ENCODE results near the gene SYNGR3.

The SYNGR3 gene

DNA sequence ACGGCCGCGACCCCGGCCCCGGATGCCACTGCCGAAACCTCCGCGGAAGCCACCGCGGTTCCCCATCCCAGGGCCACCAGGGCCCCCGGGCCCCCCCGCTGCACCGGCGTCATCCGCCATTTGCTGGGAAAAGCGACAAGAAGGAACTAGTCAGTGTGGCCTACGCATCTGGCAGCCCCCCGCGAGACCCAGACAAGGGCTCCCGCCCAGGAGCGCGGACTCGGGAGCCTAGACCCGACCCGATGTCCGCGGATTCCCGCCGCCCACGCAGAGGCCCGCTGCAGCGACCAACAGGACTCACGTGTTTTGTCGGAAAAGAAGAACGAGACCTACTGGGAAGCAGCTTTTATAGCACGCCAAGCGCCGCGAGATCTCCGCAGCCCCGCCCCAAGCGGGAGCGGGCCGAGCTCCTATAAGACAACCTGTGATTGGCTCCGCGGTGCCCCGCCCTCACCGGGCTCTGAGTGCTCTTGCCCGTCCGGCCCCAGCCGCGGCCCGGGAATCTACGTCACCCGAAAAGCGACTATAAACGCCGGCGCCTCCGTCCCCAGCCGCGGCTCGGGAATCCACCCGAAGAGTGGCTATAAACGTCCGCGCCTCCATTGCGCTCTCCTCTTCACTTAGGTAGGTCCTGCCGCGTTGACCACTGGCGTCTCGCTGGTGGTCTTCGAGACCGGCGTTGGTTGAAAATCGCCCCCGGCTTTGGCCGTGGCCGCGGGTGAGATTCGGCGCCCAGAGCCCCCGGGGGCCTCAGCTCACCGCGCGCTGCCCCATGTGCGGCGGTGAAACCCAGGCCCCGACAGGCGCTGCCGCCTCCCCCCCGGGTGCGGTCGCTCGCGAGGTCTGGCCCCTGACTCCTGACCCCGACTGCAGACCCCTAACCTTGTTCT lies 25.0 kb upstream of the SYNGR3 start, which contains the start of gene RPS2:
TSS of gene RPS2 (minus strand) at position 321 of the 890 bp plus-strand sequence. CDS start at position 120, 201 bp downstream.
- Mint-ChIP-seq H3K27me3 (ENCODE audit: low read depth, poor library complexity) (peaks cover 5% of the 10 kb centered on the region), H3K4me1 (peaks cover 49% of the 10 kb centered on the region), H3K27ac (peak within 1 kb of the TSS; percentile 99), H3K36me3 (ENCODE audit: low read depth) (peaks cover 25% of the 10 kb centered on the region), H3K9me3 (no peaks in the 10 kb centered on the region), H3K4me3 (peak within 1 kb of the TSS; percentile 97)
- DNase-seq = peak; percentile 99
- TF ChIP-seq, protein P1, sequence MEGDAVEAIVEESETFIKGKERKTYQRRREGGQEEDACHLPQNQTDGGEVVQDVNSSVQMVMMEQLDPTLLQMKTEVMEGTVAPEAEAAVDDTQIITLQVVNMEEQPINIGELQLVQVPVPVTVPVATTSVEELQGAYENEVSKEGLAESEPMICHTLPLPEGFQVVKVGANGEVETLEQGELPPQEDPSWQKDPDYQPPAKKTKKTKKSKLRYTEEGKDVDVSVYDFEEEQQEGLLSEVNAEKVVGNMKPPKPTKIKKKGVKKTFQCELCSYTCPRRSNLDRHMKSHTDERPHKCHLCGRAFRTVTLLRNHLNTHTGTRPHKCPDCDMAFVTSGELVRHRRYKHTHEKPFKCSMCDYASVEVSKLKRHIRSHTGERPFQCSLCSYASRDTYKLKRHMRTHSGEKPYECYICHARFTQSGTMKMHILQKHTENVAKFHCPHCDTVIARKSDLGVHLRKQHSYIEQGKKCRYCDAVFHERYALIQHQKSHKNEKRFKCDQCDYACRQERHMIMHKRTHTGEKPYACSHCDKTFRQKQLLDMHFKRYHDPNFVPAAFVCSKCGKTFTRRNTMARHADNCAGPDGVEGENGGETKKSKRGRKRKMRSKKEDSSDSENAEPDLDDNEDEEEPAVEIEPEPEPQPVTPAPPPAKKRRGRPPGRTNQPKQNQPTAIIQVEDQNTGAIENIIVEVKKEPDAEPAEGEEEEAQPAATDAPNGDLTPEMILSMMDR (IDR thresholded peaks at IDR 0.05) = no peak

DNA sequence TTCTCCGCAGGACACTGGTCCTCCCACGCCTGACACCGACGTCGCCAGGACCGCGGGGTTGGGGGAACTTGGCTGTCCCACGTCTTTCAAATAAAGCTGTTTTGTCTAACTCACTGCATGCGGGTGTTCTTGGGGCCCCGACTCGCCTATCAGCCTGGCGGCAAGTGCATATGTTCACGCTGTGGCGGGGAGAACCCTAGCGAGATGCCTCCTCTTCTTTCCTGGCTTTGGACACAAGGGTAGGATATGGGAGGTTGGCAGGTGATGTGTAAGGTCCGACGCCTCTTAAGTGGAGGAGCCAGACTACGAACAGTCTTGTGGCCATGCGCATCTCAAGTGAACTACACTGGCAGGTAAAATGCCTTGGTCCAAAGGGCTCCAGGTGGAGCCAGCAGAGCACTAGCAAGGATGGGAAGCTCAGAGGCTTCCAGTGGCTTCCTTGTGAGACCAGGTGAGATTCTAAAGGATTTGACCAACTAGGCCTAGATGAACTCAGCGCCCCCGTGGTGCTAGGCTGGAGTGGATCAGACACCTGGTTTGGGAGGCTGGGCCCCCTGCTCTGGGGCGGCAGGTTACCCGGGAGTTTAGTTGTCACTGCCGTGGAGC lies 24.3 kb upstream of the SYNGR3 start:
- TF ChIP-seq, protein P1 (IDR thresholded peaks at IDR 0.05) = no peak
- H3K27me3 Mint-ChIP-seq (ENCODE audit: low read depth, poor library complexity) = peaks cover 5% of the 10 kb centered on the region
- no peaks in the 10 kb centered on the region for H3K9me3 Mint-ChIP-seq
- H3K4me3 Mint-ChIP-seq = peak overlapping the region; percentile 97
- H3K27ac Mint-ChIP-seq = peak overlapping the region; percentile 95
- peaks cover 25% of the 10 kb centered on the region for H3K36me3 Mint-ChIP-seq (ENCODE audit: low read depth)
- DNase-seq = no peak
- H3K4me1 Mint-ChIP-seq = peaks cover 43% of the 10 kb centered on the region

- Mint-ChIP-seq H3K9me3 (no peaks in the 10 kb centered on the region), H3K36me3 (ENCODE audit: low read depth) (peaks cover 20% of the 10 kb centered on the region), H3K4me3 (peak within 1 kb of the TSS; percentile 97), H3K27ac (peak within 1 kb of the TSS; percentile 59), H3K4me1 (peaks cover 41% of the 10 kb centered on the region), H3K27me3 (ENCODE audit: low read depth, poor library complexity) (peaks cover 5% of the 10 kb centered on the region)
- DNase-seq = no peak
- TF ChIP-seq, protein P1 (IDR thresholded peaks at IDR 0.05) = no peak
Measured at GRCh38 chr16:1966460-1966859, 23.3 kb upstream of the SYNGR3 start, which contains the start of gene RNF151. Gene RNF151 (plus strand): TSS chr16:1966856. CDS start chr16:1966882, 26 bp downstream.

DNA sequence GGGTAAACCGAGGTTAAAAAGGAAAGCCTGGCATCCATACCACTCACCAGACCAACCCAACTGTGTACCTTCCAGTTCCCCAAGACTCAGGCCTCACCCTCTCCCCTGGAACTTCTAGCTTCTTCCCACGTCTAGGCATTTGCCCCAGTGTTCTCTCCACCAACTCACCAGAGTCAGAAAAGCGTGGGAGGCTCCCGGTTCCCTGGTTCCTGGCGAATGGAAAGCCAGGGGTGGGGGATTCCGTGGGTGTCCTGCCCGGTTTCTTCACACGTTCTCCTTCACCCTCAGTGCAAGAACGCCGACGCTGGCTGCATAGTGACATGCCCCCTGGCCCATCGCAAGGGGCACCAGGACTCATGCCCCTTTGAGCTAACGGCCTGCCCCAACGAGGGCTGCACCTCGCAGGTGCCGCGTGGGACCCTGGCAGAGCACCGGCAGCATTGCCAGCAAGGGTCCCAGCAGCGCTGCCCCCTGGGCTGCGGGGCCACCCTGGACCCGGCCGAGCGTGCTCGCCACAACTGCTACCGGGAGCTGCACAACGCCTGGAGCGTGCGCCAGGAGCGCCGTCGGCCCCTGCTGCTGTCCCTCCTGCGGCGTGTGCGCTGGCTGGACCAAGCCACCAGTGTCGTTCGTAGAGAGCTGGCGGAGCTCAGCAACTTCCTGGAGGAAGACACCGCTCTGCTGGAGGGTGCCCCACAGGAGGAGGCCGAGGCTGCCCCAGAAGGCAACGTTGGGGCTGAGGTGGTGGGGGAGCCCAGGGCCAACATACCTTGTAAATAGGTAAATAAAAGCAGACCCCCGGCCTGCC lies 21.4 kb upstream of the SYNGR3 start:
- H3K4me3 Mint-ChIP-seq = no peak overlapping the region
- H3K9me3 Mint-ChIP-seq = no peaks in the 10 kb centered on the region
- peaks cover 9% of the 10 kb centered on the region for H3K36me3 Mint-ChIP-seq (ENCODE audit: low read depth)
- H3K27me3 Mint-ChIP-seq (ENCODE audit: low read depth, poor library complexity) = peaks cover 8% of the 10 kb centered on the region
- peaks cover 35% of the 10 kb centered on the region for H3K4me1 Mint-ChIP-seq
- no peak overlapping the region for H3K27ac Mint-ChIP-seq
- TF ChIP-seq, protein P1 (IDR thresholded peaks at IDR 0.05) = no peak
- no peak for DNase-seq

DNA sequence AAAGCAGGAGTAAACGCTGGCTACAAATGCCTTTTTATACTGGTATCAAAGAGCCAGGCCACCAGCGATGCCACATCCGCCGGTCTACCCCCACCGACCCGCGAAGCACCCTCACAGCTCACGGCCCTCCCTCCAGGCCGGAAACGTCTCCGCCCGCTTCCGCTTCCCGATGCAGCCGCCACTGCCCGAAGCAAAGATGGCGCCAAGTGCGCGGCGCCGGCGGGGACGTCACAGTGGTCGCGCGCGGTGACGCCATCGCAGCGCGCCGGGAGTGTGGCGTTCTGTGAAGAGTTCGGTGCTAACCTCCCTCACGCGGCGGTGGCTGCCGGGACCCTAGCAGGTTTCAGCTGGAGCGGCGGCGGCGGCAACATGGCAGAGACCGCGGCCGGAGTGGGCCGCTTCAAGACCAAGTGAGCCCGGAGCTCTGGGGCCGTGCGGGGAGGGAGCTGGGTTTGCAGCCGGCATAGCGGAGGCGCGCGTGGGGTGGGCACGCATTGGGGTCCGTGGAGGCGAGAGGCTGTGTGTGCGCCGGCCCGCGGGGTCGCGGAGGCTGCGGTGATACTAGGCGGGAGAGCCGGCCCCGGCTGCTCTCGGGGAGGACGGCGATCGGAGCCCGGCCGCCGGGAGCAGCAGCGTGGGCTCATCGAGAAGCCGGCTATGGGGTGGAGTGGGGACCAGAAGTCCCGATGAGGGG lies 17.8 kb upstream of the SYNGR3 start, which contains the start of gene TBL3:
TSS of gene TBL3 (plus strand) at position 258 of the 694 bp plus-strand sequence. CDS start at position 370, 112 bp downstream.
- Mint-ChIP-seq H3K4me3 (peak within 1 kb of the TSS; percentile 95), H3K27me3 (ENCODE audit: low read depth, poor library complexity) (peaks cover 8% of the 10 kb centered on the region), H3K36me3 (ENCODE audit: low read depth) (no peaks in the 10 kb centered on the region), H3K4me1 (peaks cover 20% of the 10 kb centered on the region), H3K27ac (peak within 1 kb of the TSS; percentile 96), H3K9me3 (no peaks in the 10 kb centered on the region)
- TF ChIP-seq, protein P1 (IDR thresholded peaks at IDR 0.05) = no peak
- DNase-seq = peak; percentile 94
